GM12878 (cell line): Measurements from ENCODE around the gene AP4E1. TPM values are rescaled to one million over a fixed set of nuclear protein-coding genes. Genes with fewer than 3 reads are reported as not detected.

Experiments
- ATAC-seq: fragments of 200-7000 bp; cut with Tn5 transposase; 3 replicates; pipeline ENCODE4 v1.9.1; 2020; ENCODE audit warnings: mild to moderate bottlenecking, moderate library complexity
- BruUV-seq: library from RNA; stranded (reverse); fragments of 400-500 nt; replicated peaks from 2 replicates; lab custom pipeline; 2021; lab: Mats Ljungman, UMichigan
- CTCF ChIA-PET: fragments of 300-600 bp; sonication (Branson Sonifier 250); formaldehyde crosslinking; extraction: SDS; loops from one replicate; lab custom pipeline; 2021; ENCODE audit warnings: inconsistent platforms; lab: Yijun Ruan, JAX
- POLR2A ChIA-PET: fragments of 350-600 bp; formaldehyde crosslinking; extraction: SDS; loops from one replicate; lab custom pipeline; 2021; ENCODE audit warnings: inconsistent platforms; lab: Charles Lee
- RAD21 ChIA-PET: fragments of 300-600 bp; sonication (Branson Sonifier 250); formaldehyde crosslinking; loops from one replicate; lab custom pipeline; 2023; ENCODE audit warnings: antibody characterized with exemption; ENCODE audit not compliant: unreplicated experiment; lab: Charles Lee
- SMC1A ChIA-PET: fragments of 300-600 bp; sonication (Branson Sonifier 250); formaldehyde crosslinking; loops from one replicate; lab custom pipeline; 2023; ENCODE audit not compliant: unreplicated experiment, uncharacterized antibody; lab: Charles Lee
- DNase-seq: peaks from one replicate; pipeline ENCODE4 v3.0.0-alpha.2; 2011; ENCODE audit warnings: low read depth, low spot score
- FAIRE-seq: peaks from 3 replicates; lab custom pipeline; 2011; peaks lifted over from hg19 to GRCh38; lab: Jason Lieb, UNC
- H2AFZ ChIP-seq: 2 replicates; pipeline ENCODE4 v1.6.0; 2011; ENCODE audit warnings: low read depth, low read length, control low read depth; ENCODE audit not compliant: control insufficient read depth
- H3K27ac ChIP-seq: 2 replicates; pipeline ENCODE4 v1.5.1; 2011; ENCODE audit warnings: control low read depth; ENCODE audit not compliant: control insufficient read depth, insufficient read depth
- H3K27me3 ChIP-seq, 2 experiments: replicated peaks in 1 of 2; 2 replicates each; pipeline versions ENCODE4 v1.6.0 to v1.6.1; 2011; ENCODE audit warnings: low read length in 1 of 2; ENCODE audit not compliant: control insufficient read depth in 2 of 2, insufficient read depth in 2 of 2
- H3K36me3 ChIP-seq, 2 experiments: 2 replicates each; pipeline ENCODE4 v1.5.1; 2011; ENCODE audit warnings: low read length in 1 of 2; ENCODE audit not compliant: control insufficient read depth in 2 of 2, insufficient read depth in 2 of 2
- H3K4me1 ChIP-seq: 2 replicates; pipeline ENCODE4 v1.6.1; 2011; ENCODE audit warnings: mild to moderate bottlenecking, low read length, moderate library complexity, mixed read lengths; ENCODE audit not compliant: control insufficient read depth, insufficient read depth
- H3K4me2 ChIP-seq: 2 replicates; pipeline ENCODE4 v1.6.0; 2011; ENCODE audit warnings: control low read depth; ENCODE audit not compliant: control insufficient read depth, insufficient read depth
- H3K4me3 ChIP-seq: fragments of 200-600 bp; sonication (generic); 2 replicates; pipeline ENCODE4 v1.5.1; 2016
- H3K79me2 ChIP-seq: 2 replicates; pipeline ENCODE4 v1.6.0; 2011; ENCODE audit warnings: low read length; ENCODE audit not compliant: control insufficient read depth, insufficient read depth
- H3K9ac ChIP-seq: 2 replicates; pipeline ENCODE4 v1.8.0; 2011; ENCODE audit warnings: low read length, control low read depth, mixed read lengths; ENCODE audit not compliant: control insufficient read depth, insufficient read depth
- H3K9me3 ChIP-seq: replicated peaks from 3 replicates; pipeline ENCODE4 v1.5.1; 2011; ENCODE audit warnings: mild to moderate bottlenecking, low read length; ENCODE audit not compliant: control insufficient read depth, insufficient read depth
- H4K20me1 ChIP-seq: 2 replicates; pipeline ENCODE4 v1.6.0; 2011; ENCODE audit not compliant: control insufficient read depth, insufficient read depth
- ATF2 ChIP-seq: IDR thresholded peaks from 2 replicates; pipeline ENCODE4 v1.6.1; 2012; ENCODE audit warnings: low read length, inconsistent platforms
- CBFB ChIP-seq: IDR thresholded peaks from 2 replicates; pipeline ENCODE4 v1.6.1; 2016; ENCODE audit warnings: antibody characterized with exemption, low read depth
- CEBPB ChIP-seq, 2 experiments: fragments of 150-350 bp in 1 of 2; IDR thresholded peaks; 2 replicates each; pipeline ENCODE4 v1.6.1; 2012 to 2014; ENCODE audit warnings: low read depth in 2 of 2, low read length in 2 of 2, borderline replicate concordance in 1 of 2, inconsistent platforms in 1 of 2
- CEBPZ ChIP-seq: fragments of 150-350 bp; IDR thresholded peaks from 2 replicates; pipeline ENCODE4 v1.6.1; 2016; ENCODE audit warnings: low read depth, low read length
- CTCF ChIP-seq, 3 experiments: IDR thresholded peaks in 2 of 3; conservative IDR thresholded peaks in 1 of 3; 2 replicates each; pipeline ENCODE4 v1.5.1; 2011; ENCODE audit warnings: low read depth in 3 of 3, low read length in 3 of 3, mild to moderate bottlenecking in 3 of 3, control low read depth in 2 of 3, moderate library complexity in 2 of 3, inconsistent platforms in 1 of 3, mixed read lengths in 1 of 3; ENCODE audit not compliant: control insufficient read depth in 2 of 3, insufficient read depth in 1 of 3; ENCODE audit errors: extremely low read depth in 1 of 3
- FOS ChIP-seq: IDR thresholded peaks from 3 replicates; pipeline ENCODE4 v1.6.1; 2011; ENCODE audit warnings: borderline replicate concordance; ENCODE audit not compliant: insufficient read length; ENCODE audit errors: extremely low read depth
- MEF2A ChIP-seq: IDR thresholded peaks from 2 replicates; pipeline ENCODE4 v1.6.1; 2011; ENCODE audit warnings: low read depth, mild to moderate bottlenecking, low read length, moderate library complexity; ENCODE audit not compliant: insufficient read depth
- MEF2B ChIP-seq: fragments of 450-650 bp; IDR thresholded peaks from 2 replicates; pipeline ENCODE4 v1.6.1; 2018; ENCODE audit warnings: mild to moderate bottlenecking, moderate library complexity; ENCODE audit not compliant: partially characterized antibody, poor library complexity, severe bottlenecking
- PKNOX1 ChIP-seq: fragments of 450-650 bp; IDR thresholded peaks from 2 replicates; pipeline ENCODE4 v1.6.1; 2016; ENCODE audit warnings: mild to moderate bottlenecking
- RBBP5 ChIP-seq: fragments of 200-600 bp; sonication (generic); conservative IDR thresholded peaks from 2 replicates; pipeline ENCODE4 v1.6.1; 2016
- SMC3 ChIP-seq: IDR thresholded peaks from 2 replicates; pipeline ENCODE4 v1.6.1; 2011; ENCODE audit warnings: low read length, improper control_type of control experiment, borderline replicate concordance
- TBL1XR1 ChIP-seq: IDR thresholded peaks from 2 replicates; pipeline ENCODE4 v1.6.1; 2012; ENCODE audit warnings: low read depth, low read length, improper control_type of control experiment
- YBX1 ChIP-seq: fragments of 450-650 bp; IDR thresholded peaks from 2 replicates; pipeline ENCODE4 v1.6.1; 2016; ENCODE audit warnings: antibody characterized with exemption
- WGBS: methylation state at CpG from one replicate; pipeline ENCODE4 v1.1.6; 2016; ENCODE audit warnings: low lambda C conversion rate; ENCODE audit not compliant: insufficient replicate concordance, insufficient coverage; ENCODE audit errors: missing lambda C conversion rate; 5-methylcytosine and 5-hydroxymethylcytosine counted together
- in situ Hi-C: fragments of 300-500 bp; cut with MboI; formaldehyde crosslinking; loops from 9 replicates; pipeline ENCODE4 v1.14.3; 2018; ENCODE audit warnings: mixed read lengths
- intact Hi-C: fragments of 100-400 bp; cut with micrococcal nuclease; formaldehyde crosslinking; loops from one replicate; pipeline ENCODE4 v1.14.2; 2022; ENCODE audit not compliant: unreplicated experiment
- polyA plus RNA-seq, 11 experiments: library from polyadenylated mRNA; depleted of rRNA in 4 of 11; unstranded in 6 of 11; stranded (reverse) in 5 of 11; fragments of >200 nt; fragmentation: Nextera tagmentation in 4 of 11; fragmentation: Illumina TruSeq in 1 of 11; extraction: Ambion mirVana in 4 of 11; extraction: Trizol in 1 of 11; gene quantifications; 1 replicate in 1 of 11; 2 replicates in 10 of 11; pipeline versions ENCODE4 v1.2.1 to v1.2.3, GENCODE V29; 2011 to 2016; ENCODE audit warnings: inconsistent platforms in 2 of 11, missing spikeins in 2 of 11, low read depth in 1 of 11
- total RNA-seq, 4 experiments: library from RNA; depleted of rRNA in 3 of 4; stranded (reverse); fragments of >200 nt in 3 of 4; fragmentation: Illumina TruSeq in 1 of 4; extraction: Trizol in 1 of 4; gene quantifications; 2 replicates each; pipeline versions ENCODE4 v1.2.1 to v1.2.3, GENCODE V29; 2013 to 2021

The AP4E1 gene
- total and polyA plus RNA-seq, 10 of the 15 experiments (the other 5 are each of a cell fraction or from before 2014, with no cell fraction given), result 1.2 to 11.4 (median 6.7) TPM

- no peak for FAIRE-seq
Observed at GRCh38 chr15:51044037-51044727, 135.7 kb downstream of the AP4E1 start.

More at GRCh38 chr15:51044037-51044727, 135.7 kb downstream of the AP4E1 start:
- Histone ChIP-seq H3K27me3 (no peaks in the 10 kb centered on the region), H3K4me3 (no peak overlapping the region), H3K9ac (no peak overlapping the region), H3K4me1 (peaks cover 3% of the 10 kb centered on the region), H4K20me1 (no peaks in the 10 kb centered on the region), H2AFZ (no peak overlapping the region), H3K36me3 (no peaks in the 10 kb centered on the region), H3K27ac (no peak overlapping the region), H3K4me2 (no peak overlapping the region), H3K79me2 (no peaks in the 10 kb centered on the region), H3K9me3 (no peaks in the 10 kb centered on the region)
- no peak for ATAC-seq
- BruUV-seq, result no TSS peak
- CTCF ChIA-PET, result no interaction called here
- in situ Hi-C loops (no loop called here), intact Hi-C loops (no loop called here)
- no peak for DNase-seq
- TF ChIP-seq CBFB (no peak), CEBPZ (no peak), CTCF (IDR thresholded peaks at IDR 0.05 in 2 of 3, conservative IDR thresholded peaks at IDR 0.05 in 1 of 3; ENCODE audit: control insufficient read depth in 2 of 3, extremely low read depth in 1 of 3, insufficient read depth in 1 of 3, low read depth in 3 of 3, low read length in 3 of 3) (no peak), TBL1XR1 (no peak), PKNOX1 (no peak), CEBPB (IDR thresholded peaks at IDR 0.05; ENCODE audit: borderline replicate concordance in 1 of 2, low read depth in 2 of 2, low read length in 2 of 2) (no peak), RBBP5 (no peak), MEF2B (no peak), ATF2 (no peak), MEF2A (no peak), FOS (no peak), SMC3 (no peak), YBX1 (no peak)
- SMC1A ChIA-PET, result no interaction called here
- POLR2A ChIA-PET, result no interaction called here
- WGBS, result 18% methylated on average over 4 of the region's 4 CpGs
- RAD21 ChIA-PET, result no interaction called here
